Measurements from ENCODE around the gene TGIF1.
"Not testable (repeated sequence)": the region's sequence is repeated elsewhere in the genome, so short reads cannot be mapped to it uniquely, and the experiment has no call there.

Gene TGIF1

DNA sequence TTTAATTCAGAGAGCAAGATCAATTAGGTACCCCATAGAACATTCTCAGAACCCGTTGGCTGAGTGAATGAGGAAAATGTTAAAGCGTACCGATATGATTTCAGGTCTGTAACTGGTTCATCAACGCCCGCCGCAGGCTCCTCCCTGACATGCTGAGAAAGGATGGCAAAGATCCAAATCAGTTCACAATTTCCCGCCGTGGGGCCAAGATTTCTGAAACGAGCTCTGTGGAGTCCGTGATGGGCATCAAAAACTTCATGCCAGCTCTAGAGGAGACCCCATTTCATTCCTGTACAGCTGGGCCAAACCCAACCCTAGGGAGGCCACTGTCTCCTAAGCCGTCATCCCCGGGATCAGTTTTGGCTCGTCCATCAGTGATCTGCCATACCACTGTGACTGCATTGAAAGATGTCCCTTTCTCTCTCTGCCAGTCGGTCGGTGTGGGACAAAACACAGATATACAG lies 7.3 kb downstream of the TGIF1 start:
- no peak for DNase-seq

DNA sequence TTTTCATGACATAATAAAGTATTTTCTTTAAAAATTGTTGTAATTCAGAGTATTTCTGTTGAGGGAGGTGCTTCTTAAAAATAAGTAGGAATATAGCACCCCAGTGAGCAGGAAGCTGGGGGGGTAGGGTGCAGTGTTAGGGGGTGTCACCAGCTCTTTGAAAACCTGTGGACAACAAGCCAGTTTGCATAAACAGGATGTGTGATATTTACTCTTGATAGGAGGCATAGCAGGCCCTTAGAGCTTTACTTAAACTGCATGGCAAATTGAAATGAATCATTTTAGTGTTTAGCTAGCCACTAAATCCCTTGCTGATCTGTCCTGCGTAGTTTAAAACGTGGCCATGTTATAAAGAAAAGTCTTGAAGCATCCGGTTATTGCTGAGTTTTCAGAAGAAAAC lies 8.4 kb downstream of the TGIF1 start:
- no peak for DNase-seq

DNA sequence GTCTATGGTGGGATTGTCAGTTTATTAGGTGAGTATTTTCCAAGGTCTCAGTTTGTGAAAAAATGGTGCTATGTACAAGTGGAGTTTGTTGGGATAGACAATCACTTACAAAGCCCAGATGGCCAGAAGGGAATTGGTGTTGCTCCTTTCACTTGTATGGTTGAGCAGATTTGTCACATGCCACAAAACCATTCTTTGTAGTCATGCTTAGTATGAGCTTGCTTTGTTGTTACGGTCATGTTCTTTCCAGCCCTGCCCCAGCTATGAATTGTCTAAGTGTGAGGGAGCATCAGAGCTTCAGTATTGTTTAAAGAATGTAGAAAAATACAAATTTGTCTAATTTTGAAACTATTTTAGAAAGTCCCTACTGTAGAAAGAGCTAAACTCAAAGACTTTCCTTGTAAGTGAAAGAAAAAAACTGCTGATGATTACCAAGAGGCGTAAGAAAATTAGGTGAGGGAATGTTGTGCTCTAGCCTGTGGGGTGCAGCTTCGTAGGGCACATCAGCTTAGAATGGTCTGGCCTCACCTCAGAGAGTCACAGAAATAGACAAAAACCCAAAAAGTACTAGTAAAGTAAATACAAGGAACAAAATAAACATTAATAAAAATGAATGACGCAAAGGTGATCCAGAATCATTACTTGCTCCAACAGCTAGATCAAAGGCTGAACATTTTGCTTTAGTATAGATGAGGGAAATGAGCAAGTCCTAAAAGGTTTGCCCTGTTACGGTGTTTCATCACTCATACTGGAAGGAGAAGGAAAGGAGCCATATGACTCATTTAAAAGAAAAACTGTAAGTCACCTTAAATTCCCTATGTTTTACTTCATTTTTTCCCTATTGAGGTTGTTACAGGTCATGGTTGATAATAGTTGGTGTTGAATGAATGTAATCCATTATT lies 9.2 kb downstream of the TGIF1 start:
- DNase-seq, result no peak

DNA sequence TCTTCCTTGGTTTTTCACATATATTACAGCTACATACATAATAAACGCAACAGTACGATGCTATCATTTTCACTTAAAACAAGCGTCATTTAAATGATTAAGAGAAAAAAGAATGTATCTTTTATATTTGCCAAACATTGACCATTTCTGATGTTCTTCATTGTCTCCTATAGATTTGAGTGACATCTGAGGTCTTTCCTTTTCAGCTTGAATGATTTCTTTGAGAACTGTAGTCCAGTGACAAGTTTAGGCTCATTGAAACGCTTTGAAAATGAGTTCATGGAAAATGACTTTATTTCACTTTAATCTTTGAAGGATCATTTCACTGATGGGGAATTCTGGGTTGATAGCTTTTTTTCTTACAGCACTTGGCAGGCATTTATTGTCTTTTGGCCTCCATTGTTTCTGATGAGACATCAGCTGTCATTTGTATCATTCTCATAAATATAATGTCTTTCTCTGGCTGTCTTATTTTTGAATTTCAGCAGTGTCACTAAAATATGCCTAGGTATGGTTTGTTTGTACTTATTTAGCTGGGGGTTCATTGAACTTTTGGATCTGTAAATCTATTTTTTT lies 10.9 kb downstream of the TGIF1 start:
- no peak for DNase-seq

DNA sequence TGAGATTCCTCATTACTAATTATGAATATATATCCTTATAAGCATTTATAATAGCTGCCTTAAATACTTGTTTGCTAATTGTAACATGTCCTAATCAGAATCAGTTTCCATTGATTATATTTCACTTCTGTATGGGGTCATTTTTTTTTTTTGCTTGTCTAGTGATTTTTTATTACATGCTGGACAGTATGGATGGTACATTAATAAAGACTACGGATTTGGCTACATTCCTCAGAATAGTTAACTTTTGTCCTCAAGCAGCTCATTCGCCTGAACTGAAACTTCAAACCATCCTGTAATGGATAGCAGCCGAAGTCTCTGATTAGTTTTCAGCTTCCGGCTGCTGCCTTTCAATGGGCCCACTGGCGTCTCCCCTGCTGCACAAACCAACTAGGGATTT lies 11.7 kb downstream of the TGIF1 start:
- DNase-seq, result no peak

DNA sequence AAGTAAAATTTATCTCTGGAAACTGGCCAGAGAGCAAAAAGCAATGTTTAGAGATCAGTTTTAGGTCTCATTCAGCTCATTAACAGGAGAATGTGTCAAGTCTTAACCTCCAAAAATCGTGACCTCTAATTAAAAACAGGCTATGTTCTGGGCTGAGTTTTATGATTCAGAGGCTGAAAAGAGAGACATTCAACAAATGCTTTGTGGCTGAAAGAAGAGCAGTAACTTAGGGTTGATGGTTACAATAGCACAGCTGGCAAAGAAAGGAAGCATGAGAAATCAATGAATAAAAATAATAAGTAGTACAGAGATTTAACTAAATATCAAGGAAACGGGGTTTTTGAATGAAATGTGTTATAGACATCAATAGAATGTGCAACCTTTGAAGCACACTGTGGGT lies 13.1 kb downstream of the TGIF1 start:
- no peak for DNase-seq

DNA sequence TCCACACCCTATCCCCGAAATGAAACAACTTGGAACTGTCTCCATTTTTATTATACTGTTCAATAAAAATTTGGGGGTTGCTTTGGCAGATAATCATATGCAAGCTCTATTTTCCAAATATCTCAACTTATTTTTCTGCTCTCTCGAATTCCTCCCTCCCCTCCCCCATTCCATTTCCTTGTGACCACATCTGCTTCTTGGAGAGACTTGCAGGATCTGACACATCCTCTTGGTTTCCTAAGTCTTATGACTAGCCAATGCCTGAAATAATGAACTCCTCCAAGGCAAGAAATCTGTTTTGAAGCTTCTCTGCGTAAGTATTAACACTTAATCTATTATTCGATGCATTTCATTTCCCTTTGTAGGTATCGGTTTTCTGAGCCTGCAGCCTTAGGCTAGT lies 16.1 kb downstream of the TGIF1 start:
- no peak for DNase-seq

DNA sequence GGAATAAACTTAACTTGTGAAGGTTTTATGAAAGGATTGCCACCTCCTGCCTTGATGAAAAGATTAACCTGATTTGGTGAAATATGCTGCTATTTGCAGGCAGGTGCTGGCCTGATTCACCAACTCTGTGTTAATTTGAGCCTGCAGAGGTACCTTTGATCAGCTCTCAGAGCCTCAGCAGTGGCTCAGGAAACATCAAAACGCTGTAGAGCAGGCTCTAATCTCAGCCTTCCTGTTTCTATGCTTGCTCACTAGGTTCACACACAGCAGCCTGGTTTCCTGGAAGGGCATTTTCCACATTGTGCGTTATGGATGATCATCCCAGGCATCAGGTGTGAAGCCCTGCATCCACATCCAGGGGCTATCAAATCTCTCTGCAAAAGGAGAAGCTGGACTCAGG lies 16.9 kb downstream of the TGIF1 start:
- DNase-seq, result no peak

DNA sequence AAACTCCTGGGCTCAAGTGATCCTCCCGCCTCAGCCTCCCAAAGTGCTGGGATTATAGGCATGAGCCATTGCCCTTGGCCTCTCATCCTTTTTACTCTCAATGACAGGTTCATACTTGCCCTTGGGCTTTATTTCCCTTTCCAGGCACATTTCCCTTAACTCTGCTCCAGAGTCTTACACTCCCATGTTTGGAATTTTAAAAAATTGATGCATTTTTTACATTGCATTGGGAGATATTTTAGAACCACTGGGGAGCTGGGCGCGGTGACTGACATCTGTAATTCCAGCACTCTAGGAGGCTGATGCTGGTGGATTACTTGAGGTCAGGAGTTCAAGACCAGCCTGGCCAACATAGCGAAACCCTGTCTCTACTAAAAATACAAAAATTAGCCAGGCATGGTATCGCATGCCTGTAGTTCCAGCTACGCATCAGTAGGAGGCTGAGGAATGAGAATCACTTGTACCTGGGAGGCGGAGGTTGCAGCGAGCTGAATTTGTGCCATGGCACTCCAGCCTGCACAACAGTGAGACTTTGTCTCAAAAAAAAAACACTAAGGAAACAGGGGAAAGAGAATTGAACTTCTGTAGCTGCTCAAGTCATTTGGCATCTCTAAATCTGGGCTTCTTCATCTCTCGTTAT lies 18.2 kb downstream of the TGIF1 start:
- DNase-seq, result no peak

DNA sequence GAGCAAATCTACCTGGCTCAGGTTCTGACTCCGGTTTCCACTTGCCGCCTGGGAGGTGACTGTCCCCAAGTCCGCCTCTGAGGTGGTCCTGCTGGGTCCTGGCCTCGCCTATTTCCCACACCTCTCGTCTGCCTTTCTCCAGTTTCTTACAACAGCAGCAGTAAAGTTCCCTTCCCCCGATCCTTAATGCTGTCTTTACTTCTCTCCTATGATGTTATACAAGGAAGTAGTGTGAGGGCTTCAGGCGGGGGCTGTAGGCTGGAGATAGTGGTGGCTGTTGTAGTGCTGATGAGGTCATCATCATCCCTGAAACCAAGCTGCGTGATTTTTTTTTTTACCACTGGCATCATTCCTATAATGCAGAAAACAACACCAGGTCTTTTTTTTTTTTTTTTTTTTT lies 18.9 kb downstream of the TGIF1 start:
- DNase-seq, result no peak

DNA sequence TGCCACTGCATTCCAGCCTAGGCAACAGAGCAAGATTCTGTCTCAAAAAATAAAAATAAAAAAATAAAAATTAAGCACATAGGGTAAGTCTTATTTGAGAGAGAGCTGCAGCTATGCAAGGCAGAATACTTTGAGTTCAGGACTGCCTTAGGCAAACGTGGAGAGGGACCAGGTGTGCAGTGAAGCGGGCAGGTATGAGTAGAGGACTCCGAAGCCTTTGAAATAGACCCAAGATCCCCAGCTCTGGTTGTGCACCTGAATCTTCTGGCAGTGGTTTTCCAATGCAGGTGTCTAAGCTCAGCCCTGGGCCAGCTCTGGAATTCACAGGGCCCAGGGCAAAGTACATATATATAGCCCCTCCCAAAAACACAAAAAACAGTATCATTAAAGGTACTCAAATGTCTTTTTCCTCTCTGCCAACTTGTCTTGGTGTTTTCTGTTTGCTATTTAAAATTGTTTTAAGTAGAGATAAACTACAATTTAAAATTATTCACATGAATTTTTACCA lies 21.2 kb downstream of the TGIF1 start:
- DNase-seq, result no peak

DNA sequence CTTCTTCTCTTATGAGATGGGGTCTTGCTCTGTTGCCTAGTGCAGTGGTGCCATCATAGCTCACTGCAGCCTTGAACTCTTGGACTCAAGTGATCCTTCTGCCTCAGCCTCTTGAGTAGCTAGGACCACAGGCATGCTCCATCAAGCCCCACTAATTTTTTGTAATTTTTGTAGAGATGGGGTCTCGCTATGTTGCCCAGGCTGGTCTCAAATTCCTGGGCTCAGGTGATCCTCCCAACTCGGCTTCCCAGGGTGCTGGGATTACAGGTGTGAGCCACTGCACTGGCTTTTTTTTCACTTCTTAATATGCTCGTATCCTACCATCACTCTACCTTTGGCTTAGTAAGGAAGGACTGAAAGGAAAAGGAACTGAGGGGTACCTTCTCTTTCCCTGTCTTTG lies 22.1 kb downstream of the TGIF1 start:
- DNase-seq, result not testable (repeated sequence)

DNA sequence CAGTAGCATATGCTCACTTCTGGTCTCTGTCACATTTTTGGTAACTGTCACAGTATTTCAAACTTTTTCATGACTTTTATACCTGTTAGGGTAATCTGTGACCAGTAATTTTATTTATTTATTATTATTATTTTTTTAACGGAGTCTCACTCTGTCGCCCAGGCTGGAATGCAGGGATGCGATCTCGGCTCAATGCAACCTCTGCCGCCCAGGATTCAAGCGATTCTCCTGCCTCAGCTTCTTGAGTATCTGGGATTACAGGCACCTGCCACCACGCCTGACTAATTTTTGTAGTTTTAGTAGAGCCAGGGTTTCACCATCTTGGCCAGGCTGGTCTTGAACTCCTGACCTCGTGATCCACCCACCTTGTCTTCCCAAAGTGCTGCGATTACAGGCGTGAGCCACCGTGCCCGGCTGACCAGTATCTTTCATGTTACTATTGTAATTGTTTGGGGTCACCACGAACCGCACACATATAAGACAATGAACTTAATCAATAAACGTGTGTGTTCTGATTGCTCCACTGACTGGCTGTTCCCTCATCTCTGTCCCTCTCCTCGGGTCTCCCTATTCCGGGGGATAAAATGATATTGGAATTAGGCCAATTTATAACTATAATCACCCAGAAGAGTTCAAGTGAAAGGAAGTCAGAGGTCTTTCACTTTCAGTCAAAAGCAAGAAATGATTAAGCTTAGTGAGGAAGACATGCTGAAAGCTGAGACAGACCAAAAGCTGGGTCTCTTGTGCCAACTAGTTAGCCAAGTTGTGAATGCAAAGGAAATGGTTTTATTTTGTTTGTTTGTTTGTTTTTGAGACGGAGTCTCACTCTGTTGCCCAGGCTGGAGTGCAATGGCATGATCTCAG lies 22.9 kb downstream of the TGIF1 start:
- DNase-seq, result no peak

DNA sequence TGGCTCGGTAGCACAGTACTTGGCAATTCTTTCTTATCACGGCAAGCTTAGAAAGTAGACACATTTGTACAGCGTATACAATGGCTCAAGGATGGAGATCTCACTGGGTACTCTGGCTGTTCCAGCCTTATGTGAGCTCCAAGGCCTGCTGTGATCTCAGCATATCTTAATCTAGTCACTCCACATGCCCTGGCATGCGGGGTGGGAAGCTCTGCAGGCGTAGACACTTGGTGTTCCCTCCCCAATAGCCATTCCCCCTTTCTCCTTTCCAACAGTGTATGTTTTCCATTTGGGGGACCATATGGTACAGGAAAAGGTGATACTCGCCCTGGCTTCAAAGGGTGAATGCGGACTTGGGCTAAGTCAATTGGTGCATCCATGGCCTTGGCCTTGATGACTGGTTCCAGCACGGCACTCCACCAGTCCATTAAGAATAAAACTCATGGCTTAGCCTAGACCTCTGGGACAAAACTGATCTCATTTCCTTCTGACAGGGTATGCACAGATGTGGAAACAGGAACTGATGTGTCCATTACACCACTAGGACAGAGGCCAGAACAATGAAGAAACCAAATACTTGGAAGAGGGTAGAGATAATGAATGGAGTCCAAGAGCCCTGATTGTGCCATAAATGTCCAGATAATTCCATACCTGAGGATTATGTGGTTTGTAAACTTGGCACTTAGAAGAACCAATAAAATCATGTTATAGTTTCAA lies 28.4 kb downstream of the TGIF1 start:
- no peak for DNase-seq

DNA sequence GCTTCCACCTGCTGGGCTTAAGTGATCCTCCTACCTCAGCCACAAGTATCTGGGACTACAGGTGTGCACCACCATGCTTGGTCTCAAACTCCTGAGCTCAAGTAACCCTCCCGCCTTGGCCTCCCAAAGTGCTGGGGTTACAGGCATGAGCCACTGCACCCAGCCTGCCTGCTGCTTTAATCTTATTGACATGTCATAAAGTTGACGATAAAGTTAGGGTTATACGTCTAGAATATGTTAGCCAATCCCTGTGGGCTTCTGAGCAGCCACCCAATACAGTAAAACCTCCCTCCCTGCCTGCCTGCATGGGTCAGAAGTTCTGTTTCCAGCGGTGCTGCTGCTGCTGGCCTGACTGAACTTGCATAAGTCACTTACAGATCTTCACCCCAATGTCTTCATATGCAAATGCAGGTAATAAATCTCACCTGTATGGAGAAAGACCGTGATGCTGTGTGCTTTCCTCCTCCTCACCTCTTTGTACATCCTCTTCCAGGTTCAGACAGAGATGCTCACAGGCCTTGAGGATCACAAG lies 30.1 kb downstream of the TGIF1 start:
- DNase-seq, result no peak

DNA sequence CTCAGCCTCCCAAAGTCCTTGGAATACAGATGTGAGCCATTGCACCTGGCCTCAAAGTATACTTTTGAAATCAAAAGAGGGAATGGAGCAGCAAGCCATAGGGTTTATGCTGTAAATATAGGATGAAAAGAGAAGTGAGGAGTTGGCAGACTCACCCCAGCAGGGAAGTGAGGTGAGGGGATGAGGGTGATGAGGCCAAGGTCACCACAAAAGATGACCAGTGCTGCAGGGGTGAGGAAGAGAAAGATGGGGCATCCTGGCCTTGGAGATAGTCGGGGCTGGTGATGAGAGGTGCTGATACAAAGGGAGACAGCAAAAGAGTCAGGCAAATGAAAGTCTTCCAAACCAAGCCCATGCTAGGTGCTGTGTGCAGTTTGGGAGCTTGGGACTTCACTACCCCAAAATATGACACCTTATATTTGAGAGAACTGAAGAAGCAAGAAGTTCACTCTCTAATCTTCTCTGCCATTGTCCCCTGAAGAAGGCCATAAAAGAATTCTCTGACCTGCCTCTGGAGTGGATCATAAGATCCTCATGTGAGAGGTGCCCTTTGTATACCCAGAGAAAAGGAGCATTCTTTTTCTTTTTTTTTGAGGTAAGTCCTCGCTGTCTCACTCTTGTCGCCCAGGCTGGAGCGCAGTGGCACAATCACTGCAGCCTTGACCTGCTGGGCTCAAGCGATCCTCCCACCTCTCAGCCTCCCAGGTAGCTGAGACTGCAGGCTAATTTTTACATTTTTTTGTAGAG lies 31.0 kb downstream of the TGIF1 start:
- DNase-seq, result no peak

DNA sequence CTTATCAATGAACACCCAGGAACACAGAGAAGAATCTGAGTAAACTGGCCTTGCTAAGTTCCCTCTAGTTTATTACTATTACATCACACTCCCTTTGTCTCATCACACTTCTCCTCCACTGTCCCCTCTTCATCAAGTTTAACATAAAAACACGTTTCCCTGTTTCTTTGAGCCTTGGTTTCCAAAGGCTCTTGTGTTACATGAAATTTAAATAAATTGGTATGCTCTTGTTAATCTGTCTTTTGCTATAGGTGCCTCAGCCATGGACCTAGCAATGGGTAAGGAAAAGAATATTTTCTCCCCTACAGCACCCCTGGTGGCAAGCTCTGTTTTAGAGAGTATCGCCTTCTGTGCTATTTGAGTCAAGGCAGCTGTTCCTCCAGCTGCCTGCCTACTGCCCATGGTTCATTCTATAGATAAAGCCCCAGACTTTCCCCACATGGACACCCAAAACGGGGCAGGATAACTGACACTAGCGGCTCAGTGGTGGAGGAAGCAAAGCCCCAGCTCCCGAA lies 31.8 kb downstream of the TGIF1 start:
- DNase-seq, result no peak

DNA sequence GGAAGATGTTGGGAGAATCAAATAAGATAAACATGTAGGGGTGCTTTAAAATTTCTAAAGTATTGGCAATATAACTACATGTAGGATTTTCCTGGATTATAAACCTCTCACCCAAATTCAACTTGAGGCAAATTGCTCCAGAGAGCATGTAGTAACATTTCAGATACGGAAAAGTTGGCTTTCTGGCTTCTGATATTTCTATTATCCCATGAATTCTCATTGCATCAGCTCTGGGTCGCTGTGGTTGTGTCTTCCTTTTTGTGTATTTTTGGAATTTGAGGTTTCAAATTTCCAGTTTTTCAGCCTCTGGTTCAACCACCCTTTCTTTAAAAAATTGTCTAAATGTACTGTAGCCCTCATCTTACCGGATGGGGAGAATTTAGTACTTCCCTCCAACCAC lies 32.3 kb downstream of the TGIF1 start:
- no peak for DNase-seq

DNA sequence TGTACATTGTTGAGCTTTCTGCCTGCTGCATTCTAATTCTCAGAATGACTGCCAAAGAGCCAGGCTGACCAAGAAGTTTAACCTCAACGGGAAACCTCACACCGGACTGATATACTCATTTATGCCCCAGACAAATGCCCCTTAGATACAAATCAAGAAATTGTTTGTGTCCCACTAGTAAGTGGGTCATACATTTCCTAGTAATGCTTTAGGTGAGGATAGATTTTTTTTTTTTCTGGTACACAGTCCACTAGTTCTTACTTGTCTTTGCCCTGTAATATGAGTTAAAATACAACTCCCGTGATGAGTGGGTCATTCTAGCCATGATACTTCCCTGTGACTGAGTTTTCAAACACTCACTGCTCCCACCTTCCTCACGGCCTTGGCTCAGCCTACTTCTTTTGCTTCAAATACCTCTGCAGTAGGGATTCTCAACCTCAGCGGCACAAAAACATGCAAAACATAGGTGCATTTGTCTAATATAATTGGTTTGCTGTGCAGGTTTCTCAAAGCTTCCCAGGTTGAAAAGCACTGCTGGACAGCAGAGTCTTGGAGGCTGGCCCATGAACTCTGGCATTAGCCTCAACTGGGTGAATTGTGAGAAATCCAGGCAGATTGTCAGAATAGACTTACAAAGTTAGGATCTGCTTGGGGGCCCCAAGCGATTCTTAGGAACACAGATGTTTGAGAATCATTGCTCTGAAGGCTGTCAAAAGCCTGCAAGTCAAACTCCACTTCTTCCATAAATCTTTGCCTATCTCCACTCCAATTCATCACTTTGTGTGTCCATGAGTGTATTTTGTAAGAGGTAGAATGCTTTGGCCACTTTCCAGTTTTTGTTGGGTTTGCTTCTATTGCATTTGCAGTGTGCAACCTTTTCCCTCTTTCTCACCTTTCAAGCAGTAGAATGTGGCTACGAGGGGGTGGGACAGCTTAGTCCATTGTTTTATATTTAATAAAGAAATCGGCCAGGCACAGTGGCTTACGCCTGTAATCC lies 35.5 kb downstream of the TGIF1 start:
- DNase-seq, result no peak

DNA sequence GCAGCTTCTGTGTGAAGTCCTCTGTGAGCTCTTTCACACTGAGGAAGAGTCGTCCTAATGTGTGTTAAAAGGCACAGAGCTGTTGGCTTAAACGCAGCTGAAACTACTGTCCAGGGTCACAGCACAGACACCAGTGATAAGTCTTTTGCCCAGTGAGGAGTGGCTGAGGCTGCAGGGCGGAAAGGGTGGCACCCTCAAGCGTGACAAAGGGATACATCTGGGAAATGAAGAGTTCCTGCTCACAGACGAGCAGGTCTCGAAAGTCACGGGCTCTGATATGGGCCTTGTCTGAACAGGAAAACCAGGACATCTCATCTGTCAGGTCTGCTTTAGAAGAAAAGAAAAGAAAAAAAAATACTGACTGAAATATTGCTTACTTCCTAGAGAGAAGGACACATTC lies 36.5 kb downstream of the TGIF1 start:
- no peak for DNase-seq

Measured in NCI-H345 (cell line).